Body of pancreas (tissue), 4 donors: ENCODE measurements around the gene FGF14.

Experiments used
- POLR2A ChIP-seq, 3 donors: fragments of 450-650 bp; IDR thresholded peaks; one replicate each; pipeline ENCODE4 v1.6.1; 2016; ENCODE audit warnings: antibody characterized with exemption in 3 of 3, mild to moderate bottlenecking in 2 of 3
- TF ChIP-seq, protein P1 (sequence below), 7 experiments: fragments of 450-650 bp in 4 of 7; fragments of 200-600 bp in 3 of 7; sonication (generic) in 3 of 7; IDR thresholded peaks; one replicate each; pipeline ENCODE4 v1.5.1; 2016 to 2019; ENCODE audit warnings: antibody characterized with exemption in 7 of 7

DNA sequence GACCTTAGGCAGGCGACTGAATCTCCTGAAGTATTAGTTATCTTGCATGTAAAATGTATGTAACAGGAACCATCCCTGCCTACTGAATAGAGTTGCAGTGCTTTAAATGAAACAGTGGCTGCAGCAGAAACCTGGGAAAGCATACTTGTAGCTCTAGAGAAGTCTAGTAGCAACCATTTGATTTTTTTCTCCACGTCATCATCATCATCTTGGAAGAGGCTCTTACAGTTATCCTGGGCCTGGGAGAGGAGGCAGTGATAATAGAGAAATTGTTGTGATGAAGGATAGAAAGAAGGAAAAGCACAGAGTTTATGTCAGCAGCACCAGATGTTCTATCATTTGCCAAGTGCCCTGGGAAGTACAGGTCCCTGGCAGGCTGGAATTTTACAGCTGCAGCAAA is 571.8 kb downstream of the FGF14 start:
- no peak for TF ChIP-seq POLR2A (IDR thresholded peaks at IDR 0.05)
- TF ChIP-seq, protein P1, sequence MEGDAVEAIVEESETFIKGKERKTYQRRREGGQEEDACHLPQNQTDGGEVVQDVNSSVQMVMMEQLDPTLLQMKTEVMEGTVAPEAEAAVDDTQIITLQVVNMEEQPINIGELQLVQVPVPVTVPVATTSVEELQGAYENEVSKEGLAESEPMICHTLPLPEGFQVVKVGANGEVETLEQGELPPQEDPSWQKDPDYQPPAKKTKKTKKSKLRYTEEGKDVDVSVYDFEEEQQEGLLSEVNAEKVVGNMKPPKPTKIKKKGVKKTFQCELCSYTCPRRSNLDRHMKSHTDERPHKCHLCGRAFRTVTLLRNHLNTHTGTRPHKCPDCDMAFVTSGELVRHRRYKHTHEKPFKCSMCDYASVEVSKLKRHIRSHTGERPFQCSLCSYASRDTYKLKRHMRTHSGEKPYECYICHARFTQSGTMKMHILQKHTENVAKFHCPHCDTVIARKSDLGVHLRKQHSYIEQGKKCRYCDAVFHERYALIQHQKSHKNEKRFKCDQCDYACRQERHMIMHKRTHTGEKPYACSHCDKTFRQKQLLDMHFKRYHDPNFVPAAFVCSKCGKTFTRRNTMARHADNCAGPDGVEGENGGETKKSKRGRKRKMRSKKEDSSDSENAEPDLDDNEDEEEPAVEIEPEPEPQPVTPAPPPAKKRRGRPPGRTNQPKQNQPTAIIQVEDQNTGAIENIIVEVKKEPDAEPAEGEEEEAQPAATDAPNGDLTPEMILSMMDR (IDR thresholded peaks at IDR 0.05): no peak
